Endodermal cell (in vitro differentiated cells): ENCODE results near the gene VASH2. TPM values are rescaled to one million over a fixed set of nuclear protein-coding genes. Genes with fewer than 3 reads are reported as not detected.

Experiments
- DNase-seq: peaks from one replicate; pipeline ENCODE4 v3.0.0-alpha.2; 2017
- H3K27ac ChIP-seq: 2 replicates; pipeline ENCODE4 v1.5.1; 2013; ENCODE audit warnings: mild to moderate bottlenecking, low read depth, low read length, moderate library complexity
- H3K27me3 ChIP-seq: 2 replicates; pipeline ENCODE4 v1.6.1; 2013; ENCODE audit warnings: mild to moderate bottlenecking, low read length, moderate library complexity; ENCODE audit not compliant: insufficient read depth, control insufficient read depth, poor library complexity, severe bottlenecking
- H3K36me3 ChIP-seq: 2 replicates; pipeline ENCODE4 v1.7.0; 2013; ENCODE audit warnings: mild to moderate bottlenecking, low read length, moderate library complexity; ENCODE audit not compliant: control insufficient read depth, insufficient read depth
- H3K4me1 ChIP-seq: one replicate; pipeline ENCODE4 v1.7.0; 2013; ENCODE audit warnings: low read length; ENCODE audit not compliant: control insufficient read depth, insufficient read depth
- H3K4me3 ChIP-seq: 2 replicates; pipeline ENCODE4 v1.5.1; 2013; ENCODE audit warnings: mild to moderate bottlenecking, low read length, moderate library complexity
- H3K9ac ChIP-seq: 2 replicates; pipeline ENCODE4 v1.6.1; 2013; ENCODE audit warnings: mild to moderate bottlenecking, low read length, moderate library complexity; ENCODE audit not compliant: poor library complexity, severe bottlenecking; ENCODE audit errors: extremely low read depth
- H3K9me3 ChIP-seq: 2 replicates; pipeline ENCODE4 v1.6.1; 2013; ENCODE audit warnings: mild to moderate bottlenecking, low read length, moderate library complexity; ENCODE audit not compliant: control insufficient read depth
- H3K27ac Mint-ChIP-seq: 2 replicates; pipeline ENCODE4 v1.8.0; 2020; ENCODE audit warnings: mixed read lengths
- H3K27me3 Mint-ChIP-seq: 2 replicates; pipeline ENCODE4 v1.8.0; 2021; ENCODE audit warnings: mild to moderate bottlenecking, mixed read lengths; ENCODE audit not compliant: insufficient read depth
- H3K36me3 Mint-ChIP-seq: 2 replicates; pipeline ENCODE4 v1.8.0; 2020; ENCODE audit warnings: low read depth, mixed read lengths
- H3K4me1 Mint-ChIP-seq: 2 replicates; pipeline ENCODE4 v1.8.0; 2020; ENCODE audit warnings: mixed read lengths
- H3K4me3 Mint-ChIP-seq: 2 replicates; pipeline ENCODE4 v1.8.0; 2020; ENCODE audit warnings: mild to moderate bottlenecking, moderate library complexity, mixed read lengths
- H3K9me3 Mint-ChIP-seq: 2 replicates; pipeline ENCODE4 v1.8.0; 2020; ENCODE audit warnings: mild to moderate bottlenecking, mixed read lengths
- CTCF ChIP-seq: fragments of 200-600 bp; sonication (generic); conservative IDR thresholded peaks from 2 replicates; pipeline ENCODE4 v1.5.0; 2021; ENCODE audit warnings: antibody characterized with exemption, mild to moderate bottlenecking
- WGBS, 2 experiments: methylation state at CpG; one replicate each; pipeline versions ENCODE4 v1.1.5 to v1.1.7; 2013; ENCODE audit warnings: missing lambda C conversion rate in 2 of 2, mixed read lengths in 1 of 2; ENCODE audit not compliant: insufficient coverage in 1 of 2, insufficient read length in 1 of 2; 5-methylcytosine and 5-hydroxymethylcytosine counted together
- total RNA-seq, 2 donors: library from RNA; stranded (reverse); fragmentation: NEBNext Ultra II Directional in 1 of 2; extraction: Animal tissue kit (Norgen Biotek cat#: 25700) in 1 of 2; gene quantifications; 2 replicates in 1 of 2; 3 replicates in 1 of 2; pipeline ENCODE4 v1.2.1, GENCODE V29; 2021

Gene VASH2
- total RNA-seq, 2 donors from 2014 or later: 13.7 to 30.2 TPM

GRCh38 chr1:212922016-212922415 lies 28.3 kb upstream of the VASH2 start:
- Histone ChIP-seq H3K27ac (no peak overlapping the region), H3K9me3 (no peaks in the 10 kb centered on the region), H3K27me3 (no peaks in the 10 kb centered on the region), H3K4me1 (peaks cover 7% of the 10 kb centered on the region), H3K36me3 (no peaks in the 10 kb centered on the region), H3K4me3 (no peak overlapping the region), H3K9ac (no peak overlapping the region)
- DNase-seq: peak; percentile 41
- no peak overlapping the region for H3K27ac Mint-ChIP-seq
- H3K4me3 Mint-ChIP-seq: no peak overlapping the region
- 75 to 90% methylated on average over 2 to 5 of the region's 5 CpGs for WGBS, 2 experiments
- peaks cover 14% of the 10 kb centered on the region for H3K4me1 Mint-ChIP-seq
- peaks cover 4% of the 10 kb centered on the region for H3K36me3 Mint-ChIP-seq
- peaks cover 4% of the 10 kb centered on the region for H3K9me3 Mint-ChIP-seq
- no peak for TF ChIP-seq CTCF
- H3K27me3 Mint-ChIP-seq: peaks cover 1% of the 10 kb centered on the region

GRCh38 chr1:212926372-212926771 lies 24.0 kb upstream of the VASH2 start:
- Mint-ChIP-seq H3K4me1 (peaks cover 20% of the 10 kb centered on the region), H3K36me3 (no peaks in the 10 kb centered on the region), H3K4me3 (no peak overlapping the region), H3K27ac (no peak overlapping the region), H3K27me3 (peaks cover 1% of the 10 kb centered on the region), H3K9me3 (peaks cover 4% of the 10 kb centered on the region)
- 94 to 95% methylated on average over 4 to 6 of the region's 6 CpGs for WGBS, 2 experiments
- Histone ChIP-seq H3K36me3 (no peaks in the 10 kb centered on the region), H3K4me1 (peaks cover 7% of the 10 kb centered on the region), H3K27ac (no peak overlapping the region), H3K27me3 (no peaks in the 10 kb centered on the region), H3K9ac (no peak overlapping the region), H3K4me3 (no peak overlapping the region), H3K9me3 (no peaks in the 10 kb centered on the region)
- TF ChIP-seq CTCF: no peak
- peak; percentile 23 for DNase-seq

DNA sequence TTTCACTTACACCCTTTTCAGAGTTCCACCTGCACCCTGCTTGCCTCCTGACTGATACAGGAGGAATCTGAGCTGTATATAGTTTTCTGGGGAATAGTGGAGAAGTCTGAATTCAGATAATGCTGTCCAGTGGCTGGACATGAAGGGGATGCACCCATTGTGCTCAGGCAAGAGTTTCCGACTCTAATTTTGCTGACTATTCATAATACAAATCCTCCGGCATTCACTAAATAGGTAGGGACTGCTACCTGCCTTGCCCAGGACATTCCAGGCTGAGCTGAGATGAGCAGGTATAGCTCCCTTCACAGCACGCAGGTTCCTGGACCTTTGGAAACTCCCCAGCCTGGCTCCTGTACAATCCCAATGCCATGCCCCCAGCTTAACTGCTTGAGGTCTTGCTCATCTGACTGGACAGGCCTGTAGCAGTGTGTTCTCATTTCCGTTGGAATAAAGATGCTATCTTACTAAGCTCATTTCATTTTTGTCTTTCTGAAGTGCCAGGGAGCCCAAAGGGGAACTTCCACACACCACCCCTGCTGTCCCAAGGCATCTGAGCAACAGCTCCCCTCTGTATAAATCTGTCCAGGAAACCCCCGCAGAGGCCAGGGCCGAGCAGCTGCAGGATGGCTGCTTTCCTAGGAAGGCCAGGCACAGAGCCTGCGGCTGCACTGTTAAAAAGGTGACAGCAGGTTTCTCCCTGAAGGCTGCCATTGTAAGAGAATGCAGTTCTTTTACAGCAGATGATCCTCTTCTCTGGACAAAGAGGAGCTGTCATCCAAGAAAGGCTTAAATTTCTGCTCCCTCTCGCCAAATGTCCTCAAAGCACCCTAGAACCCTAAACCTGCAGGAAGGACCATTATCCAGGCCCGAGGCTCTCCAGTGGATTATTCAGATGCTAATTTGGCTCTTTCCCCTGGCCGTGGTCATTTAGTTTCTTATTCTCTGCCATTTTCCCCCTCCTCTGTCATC lies 21.7 kb upstream of the VASH2 start:
- H3K36me3 Mint-ChIP-seq: no peaks in the 10 kb centered on the region
- peak overlapping the region; percentile 89 for H3K27ac ChIP-seq
- H3K27me3 Mint-ChIP-seq: peaks cover 1% of the 10 kb centered on the region
- DNase-seq: peak; percentile 71
- peaks cover 4% of the 10 kb centered on the region for H3K9me3 Mint-ChIP-seq
- H3K4me1 Mint-ChIP-seq: peaks cover 20% of the 10 kb centered on the region
- no peaks in the 10 kb centered on the region for H3K27me3 ChIP-seq
- no peak for TF ChIP-seq CTCF
- H3K9me3 ChIP-seq: no peaks in the 10 kb centered on the region
- H3K4me3 ChIP-seq: no peak overlapping the region
- H3K27ac Mint-ChIP-seq: no peak overlapping the region
- H3K9ac ChIP-seq: no peak overlapping the region
- no peak overlapping the region for H3K4me3 Mint-ChIP-seq
- H3K4me1 ChIP-seq: peaks cover 7% of the 10 kb centered on the region
- WGBS, 2 experiments: 55 to 68% methylated on average over 6 to 10 of the region's 10 CpGs
- no peaks in the 10 kb centered on the region for H3K36me3 ChIP-seq
